ENCODE results near the gene OR5W2.
"Not testable (repeated sequence)": the region's sequence is repeated elsewhere in the genome, so short reads cannot be mapped to it uniquely, and the experiment has no call there.

OR5W2 gene

GRCh38 chr11:55885481-55885880 is 28.9 kb downstream of the OR5W2 start:
- H3K79me1 ChIP-seq (replicated peaks; ENCODE audit: low read length, poor library complexity, severe bottlenecking); H2BK5ac ChIP-seq (ENCODE audit: low read depth, low read length, poor library complexity, severe bottlenecking); H2AFZ ChIP-seq (ENCODE audit: low read depth, low read length); H3K27ac ChIP-seq (ENCODE audit: low read length, poor library complexity, severe bottlenecking); H3K4me1 ChIP-seq (ENCODE audit: control insufficient read depth, insufficient read depth, low read depth, low read length); H3K27me3 ChIP-seq (ENCODE audit: control insufficient read depth in 1 of 2, insufficient read depth in 1 of 2, low read length in 2 of 2); H2BK120ac ChIP-seq (ENCODE audit: low read depth, low read length); H4K8ac ChIP-seq (ENCODE audit: low read length); H4K91ac ChIP-seq (ENCODE audit: low read length); H3K4me3 ChIP-seq (ENCODE audit: insufficient read depth in 1 of 2, low read depth in 1 of 2, low read length in 2 of 2); H2BK15ac ChIP-seq (ENCODE audit: low read depth, poor library complexity, severe bottlenecking); DNase-seq; H2AK5ac ChIP-seq (ENCODE audit: low read length, severe bottlenecking); H3K9ac ChIP-seq (ENCODE audit: low read length); H3K23ac ChIP-seq (ENCODE audit: low read length in 2 of 2); H2BK12ac ChIP-seq (ENCODE audit: low read length in 2 of 2); H3K14ac ChIP-seq (ENCODE audit: low read length in 2 of 2); H3K18ac ChIP-seq (ENCODE audit: low read depth in 1 of 2, low read length in 2 of 2); H3K4ac ChIP-seq (ENCODE audit: low read depth in 1 of 2, low read length in 2 of 2); H3K9me3 ChIP-seq (ENCODE audit: control insufficient read depth, low read length); H3K4me2 ChIP-seq (ENCODE audit: low read length, poor library complexity, severe bottlenecking); H3K36me3 ChIP-seq (ENCODE audit: control insufficient read depth in 1 of 2, insufficient read depth in 2 of 2, low read depth in 1 of 2, low read length in 2 of 2): not testable (repeated sequence)
- WGBS: 88% methylated on average over 9 of the region's 9 CpGs

DNA sequence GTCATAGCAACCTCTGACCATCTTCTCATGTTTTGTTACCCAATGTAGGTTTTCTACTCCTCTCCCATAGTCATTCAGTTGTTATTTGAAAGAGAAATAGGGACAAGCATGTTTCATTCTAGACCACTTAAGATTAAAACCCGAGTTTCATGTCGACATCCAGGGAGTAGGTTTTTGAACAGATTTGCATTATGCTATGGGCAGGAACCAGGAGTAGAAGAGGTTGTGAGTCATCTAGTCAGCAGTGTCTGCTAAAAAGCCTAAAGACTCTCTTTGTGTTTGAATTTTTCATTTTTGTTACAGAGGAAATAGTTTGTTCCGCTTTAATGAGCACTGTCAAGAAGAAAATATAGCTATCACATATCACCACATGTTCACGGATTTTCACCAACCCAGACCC is 29.4 kb downstream of the OR5W2 start:
- not testable (repeated sequence) for H3K4me1 ChIP-seq (ENCODE audit: control insufficient read depth, insufficient read depth, low read depth, low read length); H4K91ac ChIP-seq (ENCODE audit: low read length); H4K8ac ChIP-seq (ENCODE audit: low read length); H2AK5ac ChIP-seq (ENCODE audit: low read length, severe bottlenecking); H2BK12ac ChIP-seq (ENCODE audit: low read length in 2 of 2); H2BK5ac ChIP-seq (ENCODE audit: low read depth, low read length, poor library complexity, severe bottlenecking); H3K4me2 ChIP-seq (ENCODE audit: low read length, poor library complexity, severe bottlenecking); H3K79me1 ChIP-seq (replicated peaks; ENCODE audit: low read length, poor library complexity, severe bottlenecking); H3K27ac ChIP-seq (ENCODE audit: low read length, poor library complexity, severe bottlenecking); H3K23ac ChIP-seq (ENCODE audit: low read length in 2 of 2); H2BK15ac ChIP-seq (ENCODE audit: low read depth, poor library complexity, severe bottlenecking); H3K18ac ChIP-seq (ENCODE audit: low read depth in 1 of 2, low read length in 2 of 2); H3K27me3 ChIP-seq (ENCODE audit: control insufficient read depth in 1 of 2, insufficient read depth in 1 of 2, low read length in 2 of 2); H3K4me3 ChIP-seq (ENCODE audit: insufficient read depth in 1 of 2, low read depth in 1 of 2, low read length in 2 of 2); H3K36me3 ChIP-seq (ENCODE audit: control insufficient read depth in 1 of 2, insufficient read depth in 2 of 2, low read depth in 1 of 2, low read length in 2 of 2); H3K4ac ChIP-seq (ENCODE audit: low read depth in 1 of 2, low read length in 2 of 2); DNase-seq; H3K9ac ChIP-seq (ENCODE audit: low read length); H3K9me3 ChIP-seq (ENCODE audit: control insufficient read depth, low read length); H3K14ac ChIP-seq (ENCODE audit: low read length in 2 of 2); H2AFZ ChIP-seq (ENCODE audit: low read depth, low read length); H2BK120ac ChIP-seq (ENCODE audit: low read depth, low read length)
- 70% methylated on average over 4 of the region's 4 CpGs for WGBS

- not testable (repeated sequence) for H3K4ac ChIP-seq (ENCODE audit: low read depth in 1 of 2, low read length in 2 of 2); H3K27me3 ChIP-seq (ENCODE audit: control insufficient read depth in 1 of 2, insufficient read depth in 1 of 2, low read length in 2 of 2); H2BK120ac ChIP-seq (ENCODE audit: low read depth, low read length); H3K27ac ChIP-seq (ENCODE audit: low read length, poor library complexity, severe bottlenecking); H3K4me3 ChIP-seq (ENCODE audit: insufficient read depth in 1 of 2, low read depth in 1 of 2, low read length in 2 of 2); H3K9ac ChIP-seq (ENCODE audit: low read length); H3K4me2 ChIP-seq (ENCODE audit: low read length, poor library complexity, severe bottlenecking); H4K91ac ChIP-seq (ENCODE audit: low read length); DNase-seq; H3K4me1 ChIP-seq (ENCODE audit: control insufficient read depth, insufficient read depth, low read depth, low read length); H2AK5ac ChIP-seq (ENCODE audit: low read length, severe bottlenecking); H2BK5ac ChIP-seq (ENCODE audit: low read depth, low read length, poor library complexity, severe bottlenecking); H4K8ac ChIP-seq (ENCODE audit: low read length); H3K14ac ChIP-seq (ENCODE audit: low read length in 2 of 2); H2BK12ac ChIP-seq (ENCODE audit: low read length in 2 of 2); H2AFZ ChIP-seq (ENCODE audit: low read depth, low read length); H3K36me3 ChIP-seq (ENCODE audit: control insufficient read depth in 1 of 2, insufficient read depth in 2 of 2, low read depth in 1 of 2, low read length in 2 of 2); H3K79me1 ChIP-seq (replicated peaks; ENCODE audit: low read length, poor library complexity, severe bottlenecking); H3K9me3 ChIP-seq (ENCODE audit: control insufficient read depth, low read length); H2BK15ac ChIP-seq (ENCODE audit: low read depth, poor library complexity, severe bottlenecking); H3K18ac ChIP-seq (ENCODE audit: low read depth in 1 of 2, low read length in 2 of 2); H3K23ac ChIP-seq (ENCODE audit: low read length in 2 of 2)
- WGBS: no CpG with 5 or more reads among the region's 1 CpG
Observed at GRCh38 chr11:55882997-55883396, 31.4 kb downstream of the OR5W2 start, which contains the start of gene TRIM51. TSS of gene TRIM51 (plus strand) at chr11:55883297. CDS start at chr11:55885429, 2,132 bp downstream.

- H2BK15ac ChIP-seq (ENCODE audit: low read depth, poor library complexity, severe bottlenecking); DNase-seq: not testable (repeated sequence)
Observed at GRCh38 chr11:55873146-55873545, 41.2 kb downstream of the OR5W2 start.

More at GRCh38 chr11:55873146-55873545, 41.2 kb downstream of the OR5W2 start:
- WGBS: 89% methylated on average over 22 of the region's 34 CpGs
- H2BK120ac ChIP-seq (ENCODE audit: low read depth, low read length); H3K4me3 ChIP-seq (ENCODE audit: insufficient read depth in 1 of 2, low read depth in 1 of 2, low read length in 2 of 2); H3K4me1 ChIP-seq (ENCODE audit: control insufficient read depth, insufficient read depth, low read depth, low read length); H3K9me3 ChIP-seq (ENCODE audit: control insufficient read depth, low read length); H3K14ac ChIP-seq (ENCODE audit: low read length in 2 of 2); H3K4me2 ChIP-seq (ENCODE audit: low read length, poor library complexity, severe bottlenecking); H3K27me3 ChIP-seq (ENCODE audit: control insufficient read depth in 1 of 2, insufficient read depth in 1 of 2, low read length in 2 of 2); H3K79me1 ChIP-seq (replicated peaks; ENCODE audit: low read length, poor library complexity, severe bottlenecking); H2AFZ ChIP-seq (ENCODE audit: low read depth, low read length); H2BK12ac ChIP-seq (ENCODE audit: low read length in 2 of 2); H3K18ac ChIP-seq (ENCODE audit: low read depth in 1 of 2, low read length in 2 of 2); H2BK5ac ChIP-seq (ENCODE audit: low read depth, low read length, poor library complexity, severe bottlenecking); H3K27ac ChIP-seq (ENCODE audit: low read length, poor library complexity, severe bottlenecking); H3K4ac ChIP-seq (ENCODE audit: low read depth in 1 of 2, low read length in 2 of 2); H3K9ac ChIP-seq (ENCODE audit: low read length); H3K36me3 ChIP-seq (ENCODE audit: control insufficient read depth in 1 of 2, insufficient read depth in 2 of 2, low read depth in 1 of 2, low read length in 2 of 2); H4K8ac ChIP-seq (ENCODE audit: low read length); H2AK5ac ChIP-seq (ENCODE audit: low read length, severe bottlenecking); H3K23ac ChIP-seq (ENCODE audit: low read length in 2 of 2); H4K91ac ChIP-seq (ENCODE audit: low read length): not testable (repeated sequence)
